Measurements from ENCODE around the gene FEZF1.

DNA sequence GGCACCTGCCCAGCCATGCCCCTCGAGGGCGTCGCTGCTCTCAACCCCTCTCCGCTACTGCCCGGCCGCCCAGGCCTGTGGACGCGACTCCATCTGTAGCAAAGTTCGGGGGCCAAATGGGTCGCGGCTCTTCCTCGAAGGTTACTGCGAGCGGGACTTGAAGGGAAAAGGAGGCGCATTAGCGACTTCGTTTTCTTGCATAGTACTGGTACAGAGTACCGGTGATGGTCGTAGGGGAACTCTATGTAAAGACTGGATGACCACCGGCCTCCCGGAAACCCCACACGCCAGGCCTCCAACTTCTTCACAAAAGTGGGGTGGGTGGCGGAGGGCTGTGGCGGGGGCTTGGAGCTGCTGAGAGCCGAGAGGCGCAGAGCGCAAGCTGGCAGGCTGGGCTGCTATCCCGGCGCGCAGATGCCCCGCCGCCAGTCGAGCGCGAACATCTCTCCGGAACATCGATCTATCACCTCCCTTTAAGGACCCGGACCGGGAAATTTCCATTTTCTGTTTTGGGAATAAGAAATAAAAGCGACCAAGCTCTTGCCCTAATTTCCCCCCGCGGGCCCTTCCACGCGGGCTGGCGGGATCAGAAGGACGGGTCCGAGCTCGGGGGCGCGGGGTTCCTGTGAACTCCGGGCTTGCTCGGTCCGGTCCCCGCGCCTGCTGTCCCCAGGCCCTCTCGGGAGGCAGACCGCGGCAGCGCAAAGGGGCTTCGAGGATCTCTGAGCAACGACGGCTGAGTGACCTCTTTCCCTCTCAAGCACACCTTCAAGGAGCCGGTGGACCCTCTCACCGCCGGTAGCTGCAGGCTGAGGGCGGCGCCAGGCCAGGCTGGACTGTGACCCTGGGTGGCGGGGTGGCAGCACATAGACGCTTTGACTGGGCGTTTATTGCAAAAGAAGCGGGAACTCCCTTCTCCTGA, 12.2 kb upstream of the FEZF1 start:
- TF ChIP-seq SIN3A (IDR thresholded peaks at IDR 0.05; ENCODE audit: borderline replicate concordance, insufficient read depth, low read depth, low read length), result no peak
- TF ChIP-seq, protein P1, sequence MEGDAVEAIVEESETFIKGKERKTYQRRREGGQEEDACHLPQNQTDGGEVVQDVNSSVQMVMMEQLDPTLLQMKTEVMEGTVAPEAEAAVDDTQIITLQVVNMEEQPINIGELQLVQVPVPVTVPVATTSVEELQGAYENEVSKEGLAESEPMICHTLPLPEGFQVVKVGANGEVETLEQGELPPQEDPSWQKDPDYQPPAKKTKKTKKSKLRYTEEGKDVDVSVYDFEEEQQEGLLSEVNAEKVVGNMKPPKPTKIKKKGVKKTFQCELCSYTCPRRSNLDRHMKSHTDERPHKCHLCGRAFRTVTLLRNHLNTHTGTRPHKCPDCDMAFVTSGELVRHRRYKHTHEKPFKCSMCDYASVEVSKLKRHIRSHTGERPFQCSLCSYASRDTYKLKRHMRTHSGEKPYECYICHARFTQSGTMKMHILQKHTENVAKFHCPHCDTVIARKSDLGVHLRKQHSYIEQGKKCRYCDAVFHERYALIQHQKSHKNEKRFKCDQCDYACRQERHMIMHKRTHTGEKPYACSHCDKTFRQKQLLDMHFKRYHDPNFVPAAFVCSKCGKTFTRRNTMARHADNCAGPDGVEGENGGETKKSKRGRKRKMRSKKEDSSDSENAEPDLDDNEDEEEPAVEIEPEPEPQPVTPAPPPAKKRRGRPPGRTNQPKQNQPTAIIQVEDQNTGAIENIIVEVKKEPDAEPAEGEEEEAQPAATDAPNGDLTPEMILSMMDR (IDR thresholded peaks at IDR 0.05), result no peak
- TF ChIP-seq, protein P2, sequence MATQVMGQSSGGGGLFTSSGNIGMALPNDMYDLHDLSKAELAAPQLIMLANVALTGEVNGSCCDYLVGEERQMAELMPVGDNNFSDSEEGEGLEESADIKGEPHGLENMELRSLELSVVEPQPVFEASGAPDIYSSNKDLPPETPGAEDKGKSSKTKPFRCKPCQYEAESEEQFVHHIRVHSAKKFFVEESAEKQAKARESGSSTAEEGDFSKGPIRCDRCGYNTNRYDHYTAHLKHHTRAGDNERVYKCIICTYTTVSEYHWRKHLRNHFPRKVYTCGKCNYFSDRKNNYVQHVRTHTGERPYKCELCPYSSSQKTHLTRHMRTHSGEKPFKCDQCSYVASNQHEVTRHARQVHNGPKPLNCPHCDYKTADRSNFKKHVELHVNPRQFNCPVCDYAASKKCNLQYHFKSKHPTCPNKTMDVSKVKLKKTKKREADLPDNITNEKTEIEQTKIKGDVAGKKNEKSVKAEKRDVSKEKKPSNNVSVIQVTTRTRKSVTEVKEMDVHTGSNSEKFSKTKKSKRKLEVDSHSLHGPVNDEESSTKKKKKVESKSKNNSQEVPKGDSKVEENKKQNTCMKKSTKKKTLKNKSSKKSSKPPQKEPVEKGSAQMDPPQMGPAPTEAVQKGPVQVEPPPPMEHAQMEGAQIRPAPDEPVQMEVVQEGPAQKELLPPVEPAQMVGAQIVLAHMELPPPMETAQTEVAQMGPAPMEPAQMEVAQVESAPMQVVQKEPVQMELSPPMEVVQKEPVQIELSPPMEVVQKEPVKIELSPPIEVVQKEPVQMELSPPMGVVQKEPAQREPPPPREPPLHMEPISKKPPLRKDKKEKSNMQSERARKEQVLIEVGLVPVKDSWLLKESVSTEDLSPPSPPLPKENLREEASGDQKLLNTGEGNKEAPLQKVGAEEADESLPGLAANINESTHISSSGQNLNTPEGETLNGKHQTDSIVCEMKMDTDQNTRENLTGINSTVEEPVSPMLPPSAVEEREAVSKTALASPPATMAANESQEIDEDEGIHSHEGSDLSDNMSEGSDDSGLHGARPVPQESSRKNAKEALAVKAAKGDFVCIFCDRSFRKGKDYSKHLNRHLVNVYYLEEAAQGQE (IDR thresholded peaks at IDR 0.05; ENCODE audit: insufficient read depth in 1 of 2, low read depth in 2 of 2, low read length in 1 of 2), result no peak
